SK-N-MC (cell line): ENCODE results near the gene CEP57L1.

ENCODE experiments used
- EZH2 ChIP-seq: fragments of 200-600 bp; sonication (generic); IDR thresholded peaks from one replicate; pipeline ENCODE4 v1.6.1; 2017; ENCODE audit warnings: antibody characterized with exemption
- FOXP2 ChIP-seq: optimal IDR thresholded peaks from 2 replicates; pipeline ENCODE3; 2011; ENCODE audit warnings: mild to moderate bottlenecking, moderate library complexity; ENCODE audit not compliant: insufficient read depth; ENCODE audit errors: extremely low read length, control extremely low read depth
- POLR2AphosphoS5 ChIP-seq: IDR thresholded peaks from 2 replicates; pipeline ENCODE4 v1.6.1; 2012; ENCODE audit warnings: mild to moderate bottlenecking, low read depth, low read length, borderline replicate concordance

DNA sequence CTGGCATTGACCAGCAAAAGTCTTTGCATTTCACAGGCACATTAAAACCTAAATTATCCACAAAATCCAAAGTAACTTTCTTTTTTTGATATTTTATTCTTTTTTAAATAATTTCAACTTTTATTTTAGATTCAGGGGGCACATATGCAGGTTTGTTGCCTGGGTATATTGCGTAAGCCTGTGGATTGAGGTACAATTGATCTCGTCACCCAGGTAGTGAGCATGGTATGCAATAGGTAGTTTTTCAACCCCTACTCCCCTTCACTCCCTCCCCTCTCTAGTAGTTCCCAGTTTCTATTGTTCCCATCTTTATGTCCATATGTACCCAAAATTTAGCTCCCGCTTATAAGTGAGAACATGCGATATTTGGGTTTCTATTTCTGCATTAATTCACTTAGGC, 97.6 kb downstream of the CEP57L1 start:
- TF ChIP-seq POLR2AphosphoS5 (no peak), EZH2 (no peak), FOXP2 (no peak)
